SU-DHL-6 (cell line): ENCODE data around the gene ANKS6.

Experiments
- H2AFZ ChIP-seq: fragments of 200-600 bp; sonication (generic); 2 replicates; pipeline ENCODE4 v1.6.1; 2014; ENCODE audit warnings: low read depth, mild to moderate bottlenecking, moderate library complexity, mixed read lengths, antibody characterized with exemption, low read length; ENCODE audit not compliant: severe bottlenecking
- H3F3A ChIP-seq: fragments of 200-600 bp; shearing (Covaris generic); 2 replicates; pipeline ENCODE4 v1.6.0; 2016; ENCODE audit warnings: antibody characterized with exemption, mild to moderate bottlenecking; ENCODE audit not compliant: insufficient read depth
- H3K27ac ChIP-seq: fragments of 200-600 bp; sonication (generic); 2 replicates; pipeline ENCODE4 v1.5.1; 2016; ENCODE audit warnings: low read depth, mild to moderate bottlenecking, low read length, moderate library complexity, mixed read lengths
- H3K27me3 ChIP-seq: fragments of 200-600 bp; sonication (generic), shearing (Covaris generic); 2 replicates; pipeline ENCODE4 v1.6.0; 2014; ENCODE audit warnings: mild to moderate bottlenecking, low read length
- H3K36me3 ChIP-seq: fragments of 200-600 bp; sonication (generic); 2 replicates; pipeline ENCODE4 v1.6.1; 2014; ENCODE audit warnings: mild to moderate bottlenecking, low read length, mixed read lengths
- H3K4me2 ChIP-seq: fragments of 300-600, 200-600 bp; shearing (Covaris generic), sonication (generic); 2 replicates; pipeline ENCODE4 v1.6.0; 2014; ENCODE audit warnings: low read length, low read depth, mild to moderate bottlenecking; ENCODE audit not compliant: poor library complexity, severe bottlenecking
- H3K4me3 ChIP-seq: fragments of 200-600 bp; sonication (generic); 2 replicates; pipeline ENCODE4 v1.5.1; 2014; ENCODE audit warnings: antibody characterized with exemption, low read length, mild to moderate bottlenecking, mixed read lengths; ENCODE audit not compliant: insufficient read depth, poor library complexity, severe bottlenecking
- H3K79me2 ChIP-seq: fragments of 200-600 bp; sonication (generic); 2 replicates; pipeline ENCODE4 v1.6.1; 2014; ENCODE audit warnings: mild to moderate bottlenecking, low read length, moderate library complexity; ENCODE audit not compliant: insufficient read depth
- H3K9ac ChIP-seq: fragments of 200-600 bp; sonication (generic); 2 replicates; pipeline ENCODE4 v1.7.0; 2014; ENCODE audit warnings: mild to moderate bottlenecking, low read length
- H3K9me2 ChIP-seq: fragments of 200-600 bp; sonication (generic); replicated peaks from 2 replicates; pipeline ENCODE4 v1.6.1; 2014; ENCODE audit warnings: low read length; ENCODE audit not compliant: insufficient read depth
- H3K9me3 ChIP-seq: fragments of 200-600 bp; sonication (generic); 2 replicates; pipeline ENCODE4 v1.6.1; 2014; ENCODE audit warnings: low read length, mixed read lengths; ENCODE audit not compliant: insufficient read depth
- H4K20me1 ChIP-seq: fragments of 200-600 bp; sonication (generic); 2 replicates; pipeline ENCODE4 v1.6.1; 2014; ENCODE audit warnings: low read depth, mild to moderate bottlenecking, antibody characterized with exemption, low read length, moderate library complexity, mixed read lengths
- CTCF ChIP-seq: fragments of 200-600 bp; sonication (generic); IDR thresholded peaks from one replicate; pipeline ENCODE4 v1.5.1; 2017; ENCODE audit warnings: antibody characterized with exemption, mild to moderate bottlenecking, low read length, moderate library complexity; ENCODE audit not compliant: insufficient read depth, poor library complexity, severe bottlenecking
- EZH2phosphoT487 ChIP-seq: fragments of 200-600 bp; sonication (generic), shearing (Covaris generic); conservative IDR thresholded peaks from 2 replicates; pipeline ENCODE4 v1.6.1; 2018; ENCODE audit warnings: mild to moderate bottlenecking, antibody characterized with exemption, low read length, moderate library complexity, mixed read lengths

The ANKS6 gene

GRCh38 chr9:98743818-98744611, 52.3 kb downstream of the ANKS6 start:
- Histone ChIP-seq H4K20me1 (no peaks in the 10 kb centered on the region), H2AFZ (no peak overlapping the region), H3K27me3 (no peaks in the 10 kb centered on the region), H3K9ac (no peak overlapping the region), H3K4me3 (no peak overlapping the region), H3K9me2 (no peaks in the 10 kb centered on the region), H3F3A (no peaks in the 10 kb centered on the region), H3K9me3 (no peaks in the 10 kb centered on the region), H3K27ac (no peak overlapping the region), H3K36me3 (no peaks in the 10 kb centered on the region), H3K4me2 (no peak overlapping the region), H3K79me2 (no peaks in the 10 kb centered on the region)
- TF ChIP-seq CTCF (no peak), EZH2phosphoT487 (no peak)

GRCh38 chr9:98743329-98743728, 53.0 kb downstream of the ANKS6 start:
- H4K20me1 ChIP-seq: no peaks in the 10 kb centered on the region
- H2AFZ ChIP-seq: no peak overlapping the region
- H3K9ac ChIP-seq: no peak overlapping the region
- H3K36me3 ChIP-seq: no peaks in the 10 kb centered on the region
- no peak overlapping the region for H3K4me2 ChIP-seq
- H3K4me3 ChIP-seq: no peak overlapping the region
- H3K9me2 ChIP-seq: no peaks in the 10 kb centered on the region
- H3K27ac ChIP-seq: no peak overlapping the region
- H3K79me2 ChIP-seq: no peaks in the 10 kb centered on the region
- TF ChIP-seq CTCF (no peak), EZH2phosphoT487 (no peak)
- H3F3A ChIP-seq: no peaks in the 10 kb centered on the region
- no peaks in the 10 kb centered on the region for H3K9me3 ChIP-seq
- no peaks in the 10 kb centered on the region for H3K27me3 ChIP-seq

GRCh38 chr9:98742325-98743280, 53.8 kb downstream of the ANKS6 start:
- Histone ChIP-seq H3F3A (no peaks in the 10 kb centered on the region), H4K20me1 (no peaks in the 10 kb centered on the region), H3K79me2 (no peaks in the 10 kb centered on the region), H3K4me3 (no peak overlapping the region), H3K27ac (no peak overlapping the region), H3K27me3 (no peaks in the 10 kb centered on the region), H3K9me3 (no peaks in the 10 kb centered on the region), H2AFZ (no peak overlapping the region), H3K9ac (no peak overlapping the region), H3K4me2 (no peak overlapping the region), H3K36me3 (no peaks in the 10 kb centered on the region), H3K9me2 (no peaks in the 10 kb centered on the region)
- TF ChIP-seq CTCF (no peak), EZH2phosphoT487 (no peak)
